ENCODE measurements around the gene TMC3.

DNA sequence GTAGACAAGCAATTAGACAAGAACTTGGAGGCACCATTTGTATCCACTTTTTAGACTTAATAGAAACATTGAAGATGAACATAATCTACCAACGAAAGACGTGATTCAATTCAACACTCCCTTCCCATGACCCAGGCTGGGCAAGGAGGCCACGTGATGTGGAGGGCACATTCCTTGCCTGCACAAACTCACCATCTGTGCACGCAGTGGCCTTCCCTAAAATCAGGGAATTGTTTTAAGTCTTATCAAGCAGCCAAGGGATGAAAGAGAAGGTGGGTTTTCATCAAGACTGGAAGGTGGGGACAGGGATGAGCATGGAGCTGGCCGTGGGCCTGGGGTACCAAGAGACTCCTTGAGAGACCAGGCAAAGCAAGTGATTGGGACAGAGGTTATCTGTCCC, 63.5 kb downstream of the TMC3 start:
- TF ChIP-seq POLR2A (IDR thresholded peaks at IDR 0.05) (no peak), EP300 (IDR thresholded peaks at IDR 0.05) (no peak), POLR2AphosphoS5 (IDR thresholded peaks at IDR 0.05) (no peak)
- TF ChIP-seq, protein P1, sequence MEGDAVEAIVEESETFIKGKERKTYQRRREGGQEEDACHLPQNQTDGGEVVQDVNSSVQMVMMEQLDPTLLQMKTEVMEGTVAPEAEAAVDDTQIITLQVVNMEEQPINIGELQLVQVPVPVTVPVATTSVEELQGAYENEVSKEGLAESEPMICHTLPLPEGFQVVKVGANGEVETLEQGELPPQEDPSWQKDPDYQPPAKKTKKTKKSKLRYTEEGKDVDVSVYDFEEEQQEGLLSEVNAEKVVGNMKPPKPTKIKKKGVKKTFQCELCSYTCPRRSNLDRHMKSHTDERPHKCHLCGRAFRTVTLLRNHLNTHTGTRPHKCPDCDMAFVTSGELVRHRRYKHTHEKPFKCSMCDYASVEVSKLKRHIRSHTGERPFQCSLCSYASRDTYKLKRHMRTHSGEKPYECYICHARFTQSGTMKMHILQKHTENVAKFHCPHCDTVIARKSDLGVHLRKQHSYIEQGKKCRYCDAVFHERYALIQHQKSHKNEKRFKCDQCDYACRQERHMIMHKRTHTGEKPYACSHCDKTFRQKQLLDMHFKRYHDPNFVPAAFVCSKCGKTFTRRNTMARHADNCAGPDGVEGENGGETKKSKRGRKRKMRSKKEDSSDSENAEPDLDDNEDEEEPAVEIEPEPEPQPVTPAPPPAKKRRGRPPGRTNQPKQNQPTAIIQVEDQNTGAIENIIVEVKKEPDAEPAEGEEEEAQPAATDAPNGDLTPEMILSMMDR (IDR thresholded peaks at IDR 0.05): no peak

All from stomach (tissue), 4 donors.